Fibroblast of peridontal ligament (primary cell): Measurements from ENCODE around the gene GNL2.
"Not testable (repeated sequence)": the region's sequence is repeated elsewhere in the genome, so short reads cannot be mapped to it uniquely, and the experiment has no call there.

ENCODE experiments used
- DNase-seq: peaks from one replicate; pipeline ENCODE4 v3.0.0-alpha.2; 2010; ENCODE audit errors: extremely low read depth

GNL2 gene

DNA sequence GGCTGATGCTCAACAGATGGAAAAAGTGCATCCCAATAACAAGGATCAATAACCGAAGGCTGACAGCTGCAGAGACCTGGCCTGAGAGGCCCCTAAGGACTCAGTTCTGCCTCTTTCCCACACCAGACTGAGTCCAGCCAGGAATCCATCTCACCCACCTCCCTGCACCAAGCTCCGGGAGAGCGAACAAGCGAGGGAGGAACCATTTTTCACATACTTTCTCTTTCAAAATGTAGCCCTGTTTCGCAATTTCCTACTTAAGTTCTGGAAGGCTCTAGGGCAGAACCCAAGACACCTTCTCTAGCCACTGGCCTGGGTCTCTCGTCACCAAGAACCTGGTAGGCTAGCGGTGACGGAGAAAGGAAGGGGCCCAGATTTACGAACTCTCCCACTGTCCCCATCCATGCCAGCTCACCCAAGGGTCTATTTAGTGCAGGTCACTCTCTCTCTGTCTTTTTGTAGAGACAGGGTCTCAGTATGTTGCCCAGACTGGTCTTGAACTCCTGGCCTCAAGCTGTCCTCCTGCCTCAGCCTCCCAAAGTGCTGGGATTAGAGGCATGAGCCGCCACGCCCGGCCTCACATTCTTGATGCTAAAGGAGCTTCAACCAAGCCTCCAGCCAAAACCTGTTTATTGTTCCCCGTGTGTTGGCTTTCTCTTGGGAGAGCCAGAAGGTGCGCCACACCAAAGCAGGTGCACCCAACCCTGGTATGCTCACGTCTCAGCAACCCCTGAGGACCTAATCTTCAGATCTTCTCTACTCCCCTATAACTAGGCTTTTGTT lies 10.9 kb upstream of the GNL2 start:
- peak; percentile 45 for DNase-seq

DNA sequence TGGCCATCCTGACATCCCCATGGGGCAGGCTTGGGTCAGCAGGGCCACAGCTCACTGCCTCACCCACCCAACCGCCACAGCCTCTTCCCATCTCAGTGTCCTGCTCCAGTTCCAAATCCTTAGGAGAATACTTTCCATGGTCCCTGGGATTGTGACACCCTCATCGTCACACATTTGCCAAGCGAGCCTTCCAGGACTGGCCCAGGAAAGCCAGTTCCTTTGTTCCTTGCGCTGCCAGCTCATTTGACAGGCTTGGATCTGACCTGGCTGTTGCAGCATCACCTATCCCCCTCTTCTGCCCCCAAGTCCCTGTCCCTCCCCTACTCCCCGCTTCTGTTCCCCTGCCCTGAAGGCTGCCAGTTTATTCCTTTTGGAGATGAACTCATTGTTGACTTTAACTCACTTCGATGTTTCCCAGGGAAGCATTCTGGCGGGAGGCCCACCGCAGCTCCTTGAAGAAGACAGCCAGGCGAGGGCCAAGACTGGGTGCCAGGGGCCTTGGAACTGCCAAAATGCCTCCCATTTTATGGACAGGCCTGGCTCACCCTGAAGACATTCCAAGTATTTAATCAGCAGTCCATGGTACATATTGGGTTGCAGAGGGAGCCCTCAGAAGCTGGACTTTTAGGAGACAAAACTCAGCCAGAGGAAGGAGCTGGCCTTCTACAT lies 10.2 kb upstream of the GNL2 start:
- DNase-seq = no peak

DNA sequence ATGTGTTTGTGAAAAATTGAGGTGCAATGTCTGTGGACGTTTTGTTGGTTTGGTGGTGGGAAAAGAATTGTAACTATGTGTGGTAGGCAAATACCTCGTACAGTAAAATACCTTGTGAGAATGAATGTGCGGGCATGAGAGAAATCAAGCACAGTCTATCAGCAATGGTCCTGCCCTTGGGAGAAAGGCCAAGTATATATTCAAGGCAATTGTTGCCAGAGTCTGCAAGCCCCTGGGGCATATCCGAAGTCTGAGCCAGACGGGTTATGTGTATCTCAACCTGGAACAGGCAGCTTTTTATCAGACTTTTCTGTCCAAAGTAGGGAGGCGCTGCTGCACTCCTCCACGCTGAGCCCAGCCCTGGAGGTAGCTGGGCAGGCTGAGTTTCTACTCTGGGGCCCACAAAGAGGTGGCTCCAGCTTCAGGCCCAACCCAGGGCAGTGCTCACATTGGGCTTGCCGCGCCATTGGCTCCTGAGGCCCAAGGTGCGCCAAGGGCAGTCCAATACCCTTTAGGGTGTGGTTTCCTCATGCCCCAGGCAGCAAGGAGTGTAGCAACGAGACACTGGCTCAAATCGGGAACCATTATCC lies 9.4 kb upstream of the GNL2 start:
- DNase-seq = no peak

DNA sequence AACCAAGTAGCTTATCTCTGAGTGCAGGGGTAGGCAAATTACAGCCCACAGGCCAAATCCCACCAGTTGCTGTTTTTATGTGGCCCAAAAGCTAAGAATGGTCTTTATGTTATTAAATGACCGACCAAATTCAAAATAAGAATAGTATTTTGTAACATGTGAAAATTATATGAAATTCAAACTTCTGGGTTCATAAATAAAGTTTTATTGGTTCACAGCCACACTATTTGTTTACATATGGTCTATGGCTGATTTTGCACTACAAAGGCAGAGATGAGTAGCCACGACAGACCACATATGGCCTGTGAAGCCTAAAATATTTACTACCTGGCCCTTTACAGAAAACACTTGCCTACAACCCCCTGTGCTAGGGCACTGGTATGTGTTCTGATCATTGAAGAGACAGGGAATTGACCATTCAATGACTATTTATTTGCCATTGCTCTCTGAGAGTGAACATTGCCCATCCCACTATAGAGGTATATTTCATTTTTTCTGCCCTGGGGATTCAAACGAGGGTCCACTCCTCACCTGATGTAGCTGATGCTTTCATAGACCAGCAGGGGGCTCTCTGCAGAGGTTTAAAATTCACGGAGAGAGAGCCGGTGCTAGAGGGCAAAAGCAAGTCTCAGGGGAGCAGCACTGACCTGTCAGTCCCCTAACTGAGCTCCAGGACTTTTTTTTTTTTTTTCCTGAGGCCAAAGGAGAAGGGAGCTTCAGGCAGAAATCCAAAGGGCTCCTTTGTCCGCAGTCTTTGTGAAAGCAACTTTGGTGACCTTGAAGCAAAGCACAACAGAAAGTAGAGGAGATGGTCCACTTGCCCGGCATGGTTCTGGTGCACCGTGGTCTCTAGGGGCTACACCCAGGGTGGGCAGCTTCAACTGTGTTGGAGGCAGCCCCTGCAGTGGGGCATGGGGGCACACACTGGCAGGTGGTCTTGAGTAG lies 7.3 kb upstream of the GNL2 start:
- peak; percentile 24 for DNase-seq

DNA sequence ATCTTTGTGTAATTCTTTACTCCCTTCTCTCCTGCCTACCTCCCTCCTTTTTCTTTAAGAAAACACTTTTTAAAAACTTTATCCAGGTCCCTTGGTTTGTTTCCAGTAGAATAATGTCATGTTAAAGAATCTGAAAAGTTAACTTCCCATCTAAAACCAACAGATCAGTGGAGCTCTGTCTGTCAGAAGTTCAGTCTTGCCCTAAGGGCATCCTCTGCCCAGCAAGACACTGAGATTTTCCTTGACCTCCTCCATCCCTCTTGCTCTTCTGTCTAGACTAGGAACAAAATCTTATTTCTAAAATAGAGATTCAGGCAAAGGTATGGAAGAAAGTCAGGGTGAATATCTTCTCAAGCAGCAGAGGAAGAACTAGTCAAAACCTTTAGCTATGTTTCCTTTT lies 5.7 kb upstream of the GNL2 start:
- no peak for DNase-seq

DNA sequence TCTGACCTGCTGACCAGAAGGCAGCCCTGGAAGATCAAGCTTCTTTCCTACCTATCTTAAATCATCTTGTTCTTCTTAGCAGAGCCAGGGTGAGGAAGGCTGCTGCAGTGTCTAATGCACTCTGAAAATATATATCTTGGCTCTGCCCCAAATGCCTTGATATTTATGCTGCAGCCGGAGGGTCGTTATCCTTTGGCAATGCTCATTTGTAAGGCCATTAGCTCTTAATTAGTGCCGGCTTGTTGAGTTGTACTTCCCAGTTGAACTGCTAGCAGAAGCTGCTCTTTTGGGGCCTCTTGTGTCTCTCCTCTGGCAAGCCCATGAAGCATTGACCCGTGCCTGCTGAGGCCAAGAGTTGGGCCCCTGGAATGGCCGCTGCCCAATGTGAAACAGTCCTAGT lies 4.2 kb upstream of the GNL2 start:
- DNase-seq = no peak

DNA sequence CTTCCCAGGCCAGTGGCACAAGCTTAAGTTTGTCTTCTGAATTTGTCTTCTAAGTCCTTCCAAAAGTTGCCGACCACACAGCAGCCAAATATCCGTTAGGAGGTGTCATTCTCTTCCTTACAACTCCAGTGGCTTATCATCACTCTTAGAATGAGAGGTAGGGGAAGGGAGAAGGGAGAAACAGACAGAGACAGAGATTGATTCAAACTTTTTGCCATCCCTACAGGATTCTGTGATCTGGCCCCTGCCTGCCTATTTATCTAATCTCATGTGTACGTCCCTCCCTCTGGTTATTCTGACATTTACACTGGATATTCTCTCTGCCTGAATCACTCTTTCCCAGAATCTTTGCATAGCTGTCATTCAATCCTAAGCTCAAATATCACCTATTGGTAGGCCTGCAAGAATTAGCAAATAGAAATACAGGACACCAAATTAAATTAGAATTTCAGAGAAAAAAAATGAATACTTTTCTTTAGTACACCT lies 488 bp upstream of the GNL2 start:
- no peak for DNase-seq

DNA sequence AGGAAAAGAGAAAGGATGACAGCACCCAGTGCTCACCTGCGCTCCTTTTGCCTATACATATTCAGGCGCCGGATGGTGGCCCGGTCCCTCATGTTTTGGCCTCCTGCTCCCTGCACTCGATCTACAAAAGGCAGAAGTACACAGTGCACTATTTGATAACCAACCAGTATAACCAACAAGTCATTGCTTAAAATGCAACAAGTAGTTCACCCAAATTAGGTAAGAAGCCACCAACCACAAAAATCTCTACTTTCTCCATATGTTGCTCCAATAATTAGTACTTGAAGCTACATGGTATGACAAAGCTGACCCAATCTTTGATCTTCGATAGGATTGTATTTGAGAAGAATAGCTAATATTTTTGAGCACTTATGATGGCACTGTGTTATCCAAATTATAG lies 2.0 kb downstream of the GNL2 start:
- no peak for DNase-seq

DNA sequence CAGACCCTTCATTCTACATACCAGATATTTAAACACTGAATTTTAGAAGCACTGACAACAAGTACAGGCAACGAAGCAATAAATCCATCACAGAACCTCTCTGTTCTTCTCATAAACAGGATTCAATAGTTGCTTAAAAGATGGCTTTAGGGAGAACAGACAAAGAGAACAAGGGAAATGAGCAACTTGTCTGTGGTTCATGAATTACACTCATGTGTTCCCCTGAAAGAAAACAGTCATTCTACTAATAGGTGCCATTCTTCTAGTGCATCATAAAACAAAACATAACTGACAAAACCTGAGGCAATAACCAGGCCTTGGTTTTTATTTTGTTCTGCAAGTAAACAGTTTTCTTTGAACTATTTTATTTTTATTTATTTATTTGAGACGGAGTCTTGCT lies 6.8 kb downstream of the GNL2 start:
- DNase-seq = no peak

DNA sequence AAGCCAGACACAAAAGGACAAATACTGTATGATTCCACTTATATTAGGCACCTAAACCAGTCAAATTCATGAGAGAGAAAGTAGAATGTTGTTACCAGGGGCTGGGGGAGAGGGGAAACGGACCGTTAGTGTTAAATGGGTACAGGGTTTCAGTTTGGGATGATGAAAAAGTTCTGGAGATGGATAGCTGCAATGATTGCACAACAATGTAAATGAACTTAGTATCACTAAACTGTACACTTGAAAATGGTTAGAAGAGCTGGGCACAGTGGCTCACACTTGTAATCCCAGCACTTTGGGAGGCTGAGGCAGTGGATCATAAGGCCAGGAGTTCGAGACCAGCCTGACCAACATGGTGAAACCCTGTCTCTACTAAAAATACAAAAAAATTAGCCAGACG lies 11.2 kb downstream of the GNL2 start:
- not testable (repeated sequence) for DNase-seq

DNA sequence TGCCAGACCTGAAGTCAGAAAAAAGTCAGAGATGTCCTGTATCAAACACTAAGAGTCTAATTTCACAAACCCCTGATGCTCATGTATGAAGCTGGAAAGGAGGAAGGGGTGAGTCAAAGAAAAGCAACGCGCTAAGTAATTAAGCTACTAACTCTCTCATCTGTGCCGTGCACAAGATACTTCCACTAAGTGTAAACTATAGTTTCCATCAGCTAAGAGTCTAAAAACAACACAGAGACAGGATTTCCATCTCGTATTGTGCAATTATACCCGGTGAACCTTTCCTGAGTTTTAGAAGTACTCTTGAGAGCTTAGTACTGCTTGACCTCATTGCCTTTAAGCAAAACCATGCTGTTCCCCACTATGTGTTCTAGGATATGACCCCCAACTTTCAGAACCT lies 20.0 kb downstream of the GNL2 start:
- peak; percentile 39 for DNase-seq

DNA sequence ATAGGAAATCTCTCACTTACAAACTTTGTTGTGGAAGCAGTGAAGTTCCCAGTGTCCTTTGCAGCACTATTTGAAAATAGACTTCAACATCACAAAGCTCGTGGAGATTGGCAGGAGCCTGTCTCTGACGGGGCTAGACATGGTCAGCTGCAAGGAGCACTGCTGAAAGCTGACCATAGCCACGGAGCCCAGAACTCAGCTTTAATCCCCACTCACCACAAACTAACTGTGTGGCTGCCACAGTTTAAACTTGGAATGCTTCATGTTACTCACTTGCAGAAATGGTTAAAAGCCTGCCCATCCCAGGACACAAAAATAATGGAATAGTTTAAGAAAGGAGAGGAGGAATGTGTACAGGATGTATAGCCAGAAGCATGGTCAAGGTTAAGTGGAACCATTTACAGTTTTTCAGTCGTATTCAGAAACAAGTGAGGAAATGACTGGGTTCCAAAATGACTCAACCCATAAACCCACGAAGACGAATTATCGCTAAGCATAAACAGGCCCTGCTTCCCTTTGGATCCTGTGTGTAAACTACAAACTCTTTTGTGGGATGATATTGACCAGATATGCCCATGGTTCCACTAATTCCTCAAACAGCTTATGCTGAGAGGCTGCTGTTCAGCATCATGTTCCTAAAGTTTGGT lies 20.8 kb downstream of the GNL2 start:
- peak; percentile 92 for DNase-seq

DNA sequence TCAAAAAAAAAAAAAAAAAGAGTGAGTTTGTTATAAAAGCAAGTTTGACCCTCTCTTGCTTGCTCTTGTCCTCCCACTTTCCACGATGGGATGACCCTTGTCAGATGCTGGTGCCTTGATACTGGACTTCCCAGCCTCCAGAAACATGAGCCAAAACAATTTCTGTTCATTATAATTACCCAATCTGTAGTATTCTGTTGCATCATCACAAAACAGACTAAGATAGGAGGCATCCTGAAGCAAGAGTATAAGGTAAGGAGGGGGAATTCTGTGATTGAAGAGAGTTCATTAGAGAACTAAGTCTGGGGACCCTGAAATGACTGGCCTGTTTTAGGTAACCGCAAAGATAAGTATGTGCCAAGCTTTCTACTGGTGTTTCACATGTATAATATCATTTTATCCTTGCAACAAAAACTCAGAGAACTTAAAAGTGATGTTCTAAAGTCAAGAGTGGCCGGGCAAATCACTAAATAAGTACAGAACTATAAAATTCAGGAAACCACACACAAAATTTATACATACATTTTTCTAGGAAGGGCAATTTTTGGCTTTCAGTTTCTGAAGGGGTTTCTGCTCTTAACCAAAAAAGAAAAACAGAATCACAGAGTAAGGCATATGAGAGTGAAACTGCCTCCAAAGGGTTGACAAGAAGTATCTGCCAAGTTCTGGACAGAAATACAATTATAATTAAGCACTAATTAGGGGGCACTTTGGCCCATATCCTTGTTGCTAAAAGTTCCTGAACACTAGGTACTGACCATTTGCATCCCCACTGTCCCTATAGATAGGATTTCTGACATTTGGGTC lies 25.0 kb downstream of the GNL2 start:
- DNase-seq = no peak

DNA sequence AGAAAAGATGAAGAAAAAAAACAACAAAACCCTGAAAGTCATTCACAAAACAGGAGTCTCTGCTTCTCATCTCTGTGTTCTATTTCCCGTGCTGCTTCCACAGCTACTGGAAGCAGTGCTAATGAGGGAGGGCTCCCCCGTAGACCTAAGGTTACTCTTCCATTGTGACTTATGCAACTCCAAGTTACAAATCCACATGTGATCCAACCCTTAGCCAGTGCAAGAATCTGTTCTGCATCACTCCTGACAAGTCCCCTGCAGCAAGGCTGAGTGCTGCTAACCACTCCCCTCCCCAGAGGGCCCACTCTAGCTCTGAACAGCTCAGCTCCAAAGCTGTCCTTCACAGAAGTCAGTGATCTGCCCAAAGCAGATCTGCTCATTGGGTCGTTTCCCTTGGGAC lies 28.7 kb downstream of the GNL2 start:
- DNase-seq = no peak

DNA sequence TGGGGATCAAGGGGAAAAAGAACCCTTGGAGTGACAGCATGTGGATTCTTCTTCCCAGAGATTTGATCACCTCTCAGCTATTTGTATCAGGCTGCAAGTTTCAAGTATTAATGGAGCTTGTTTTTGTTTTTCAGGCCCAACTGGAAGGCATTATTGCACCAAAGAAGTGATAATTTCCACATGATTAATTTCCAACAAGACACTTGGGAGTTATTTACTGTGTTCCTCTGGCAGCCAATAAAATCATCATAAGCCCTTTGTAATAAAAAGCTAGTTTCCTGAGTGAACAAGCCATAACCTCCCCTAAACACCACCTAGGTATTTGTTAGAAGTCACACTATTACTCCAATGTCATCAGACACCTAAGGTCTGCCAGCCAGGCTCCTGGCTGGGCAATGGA lies 30.8 kb downstream of the GNL2 start:
- no peak for DNase-seq

DNA sequence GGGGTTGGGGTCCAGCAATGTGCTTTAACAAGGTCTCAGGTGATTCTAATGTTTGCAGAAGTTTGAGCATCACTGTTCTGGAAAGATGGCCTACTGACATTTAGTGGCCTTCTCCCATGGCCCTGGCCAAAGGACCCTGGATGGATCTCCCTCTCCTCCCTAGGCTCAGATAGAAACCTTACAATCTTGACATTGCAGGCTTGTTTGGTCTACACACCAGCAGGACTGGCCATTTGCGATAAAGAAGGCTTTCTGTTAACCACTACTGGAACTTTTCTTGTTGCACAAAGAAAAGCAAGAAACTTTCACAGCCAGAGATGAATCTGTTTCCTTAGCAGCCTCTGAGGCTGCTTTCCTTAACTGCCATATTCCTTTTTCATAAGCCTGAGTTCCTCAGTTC lies 32.8 kb downstream of the GNL2 start:
- no peak for DNase-seq

DNA sequence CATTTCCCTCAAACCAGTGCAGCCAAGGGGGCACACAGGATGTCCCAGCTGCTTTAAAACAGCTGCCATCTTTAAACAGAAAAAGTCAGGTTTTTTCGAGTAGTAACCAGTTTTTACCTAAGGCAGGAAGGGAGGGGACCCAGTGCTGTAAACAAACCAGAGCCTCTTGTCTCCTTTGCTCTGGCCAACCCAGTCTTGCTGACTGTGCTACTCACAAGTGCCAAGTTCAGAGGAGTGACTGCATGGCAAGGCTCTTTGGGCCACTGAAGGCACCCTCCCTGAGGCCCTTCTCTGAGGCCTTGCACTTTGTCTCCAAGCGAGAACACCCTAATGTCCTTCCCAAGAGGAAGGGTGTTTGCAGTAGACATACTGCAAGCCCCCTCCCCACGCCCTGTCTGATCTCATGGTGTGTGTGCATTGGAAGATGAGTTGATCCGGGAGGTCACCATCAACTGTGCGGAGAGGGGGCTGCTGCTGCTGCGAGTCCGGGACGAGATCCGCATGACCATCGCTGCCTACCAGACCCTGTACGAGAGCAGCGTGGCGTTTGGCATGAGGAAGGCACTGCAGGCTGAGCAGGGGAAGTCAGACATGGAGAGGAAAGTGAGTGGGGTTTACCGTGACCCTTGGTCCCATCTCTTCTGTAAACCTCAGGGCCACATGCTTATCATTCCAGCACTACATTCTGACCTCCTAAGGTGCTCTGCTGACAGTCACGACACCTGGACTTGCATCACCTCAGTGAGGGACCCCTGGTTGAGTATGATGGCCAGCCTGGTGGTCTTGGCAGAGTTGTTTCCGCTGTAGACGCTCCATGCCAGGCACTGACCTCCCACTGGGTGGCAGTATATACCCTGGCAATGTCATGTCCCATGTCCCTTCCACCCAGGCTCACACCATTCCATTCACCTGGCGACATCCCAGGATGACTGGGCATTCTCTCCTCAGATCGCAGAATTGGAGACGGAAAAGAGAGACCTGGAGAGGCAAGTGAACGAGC lies 34.3 kb downstream of the GNL2 start:
- peak; percentile 18 for DNase-seq

DNA sequence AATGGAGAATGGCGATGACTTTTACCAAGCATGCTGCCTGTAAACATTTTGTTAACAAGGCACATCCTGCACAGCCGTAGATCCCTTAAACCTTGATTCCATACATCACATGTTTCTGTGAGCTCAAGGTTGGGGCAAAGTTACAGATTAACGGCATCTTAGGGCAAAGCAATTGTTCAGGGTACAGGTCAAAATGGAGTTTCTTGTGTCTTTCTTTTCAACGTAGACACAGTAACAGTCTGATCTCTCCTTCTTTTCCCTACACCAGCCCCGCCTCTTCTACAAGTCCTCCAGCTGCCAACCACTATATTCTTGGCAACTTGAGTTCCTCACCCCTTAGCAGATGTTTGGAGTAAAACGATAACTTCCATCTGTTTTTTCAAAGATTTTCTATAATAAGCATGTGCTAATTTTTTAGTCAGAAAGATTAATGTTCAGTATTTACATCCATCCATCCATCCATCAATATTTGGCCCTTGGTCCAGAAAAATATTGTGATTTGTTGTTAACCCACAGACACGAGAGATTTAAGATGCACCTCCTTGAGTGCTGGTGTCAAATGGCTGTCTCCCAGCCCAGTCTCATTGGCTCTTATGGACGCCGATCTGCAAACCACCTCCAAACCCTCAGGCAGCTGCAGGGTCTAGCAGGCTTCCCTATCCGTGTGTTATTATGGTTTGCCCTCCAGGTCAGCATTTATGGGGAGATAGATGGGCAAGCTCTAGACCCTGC lies 35.2 kb downstream of the GNL2 start:
- DNase-seq = peak; percentile 52

DNA sequence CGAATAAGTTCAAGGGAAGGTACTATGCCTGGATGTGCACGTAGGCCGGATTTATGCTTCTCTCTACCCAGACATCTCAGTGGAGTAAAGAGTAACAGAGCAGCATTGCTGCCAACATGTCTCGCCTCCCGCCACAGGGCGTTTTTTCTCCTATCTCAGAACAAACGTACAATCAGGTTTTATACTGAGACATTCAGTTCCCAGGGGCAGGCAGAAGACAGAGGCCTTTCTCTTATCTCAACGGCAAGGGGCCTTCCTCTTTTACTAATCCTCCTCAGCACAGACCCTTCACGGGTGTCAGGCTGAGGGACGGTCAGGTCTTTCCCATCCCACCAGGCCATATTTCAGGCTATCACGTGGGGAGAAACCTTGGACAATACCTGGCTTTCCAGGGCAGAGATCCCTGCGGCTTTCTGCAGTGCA lies 35.8 kb downstream of the GNL2 start:
- DNase-seq = not testable (repeated sequence)
